Thoracic aorta (tissue), 2 donors: ENCODE measurements around the gene UCN. TPM values are rescaled to one million over a fixed set of nuclear protein-coding genes. Genes with fewer than 3 reads are reported as not detected.

ENCODE experiments used
- ATAC-seq: fragments of 150-250 bp; one replicate; pipeline ENCODE4 v1.8.0; 2017; ENCODE audit warnings: low read depth; ENCODE audit not compliant: insufficient number of reproducible peaks, low FRiP score
- DNase-seq: peaks from one replicate; pipeline ENCODE4 v3.0.0-alpha.2; 2020; ENCODE audit warnings: low spot score
- H3K27ac ChIP-seq, 2 donors: fragments of 200-600 bp; sonication (generic); 1 replicate in 1 of 2; 2 replicates in 1 of 2; pipeline ENCODE4 v1.5.1; 2016; ENCODE audit warnings: mild to moderate bottlenecking in 2 of 2, moderate library complexity in 2 of 2
- H3K27me3 ChIP-seq: fragments of 200-600 bp; sonication (generic); replicated peaks from 2 replicates; pipeline ENCODE4 v1.6.0; 2016; ENCODE audit warnings: mild to moderate bottlenecking; ENCODE audit not compliant: insufficient read depth
- H3K36me3 ChIP-seq: fragments of 200-600 bp; sonication (generic); one replicate; pipeline ENCODE4 v1.5.1; 2016
- H3K4me1 ChIP-seq, 2 donors: fragments of 200-600 bp; sonication (generic); 1 replicate in 1 of 2; 2 replicates in 1 of 2; pipeline versions ENCODE4 v1.5.1 to v1.6.0; 2016; ENCODE audit warnings: low read depth in 2 of 2, mild to moderate bottlenecking in 1 of 2; ENCODE audit not compliant: control insufficient read depth in 1 of 2
- H3K4me3 ChIP-seq: fragments of 200-600 bp; sonication (generic); 2 replicates; pipeline ENCODE4 v1.5.1; 2016; ENCODE audit warnings: mild to moderate bottlenecking
- H3K9me3 ChIP-seq: fragments of 200-600 bp; sonication (generic); 2 replicates; pipeline ENCODE4 v1.5.1; 2016
- CTCF ChIP-seq: fragments of 200-600 bp; sonication (generic); IDR thresholded peaks from one replicate; pipeline ENCODE4 v1.5.1; 2019; ENCODE audit warnings: antibody characterized with exemption
- total RNA-seq, 2 donors: library from RNA; depleted of rRNA; stranded (reverse); fragments of >200 nt; gene quantifications; one replicate each; pipeline versions ENCODE4 v1.1.0 to v1.2.3, GENCODE V29; 2016

The UCN gene
- total RNA-seq, 2 donors from 2014 or later = 1.8 TPM; not detected in 1

GRCh38 chr2:27284996-27285395 lies 23.2 kb downstream of the UCN start:
- DNase-seq = no peak
- no peak for TF ChIP-seq CTCF
- no peaks in the 10 kb centered on the region for H3K27me3 ChIP-seq
- no peak for ATAC-seq
- no peak overlapping the region for H3K27ac ChIP-seq
- H3K9me3 ChIP-seq = no peaks in the 10 kb centered on the region
- H3K4me1 ChIP-seq = peaks cover 0 to 3% of the 10 kb centered on the region in 2 donors
- H3K4me3 ChIP-seq = no peak overlapping the region
- H3K36me3 ChIP-seq = no peaks in the 10 kb centered on the region

- H3K27ac ChIP-seq = no peak overlapping the region
- no peaks in the 10 kb centered on the region for H3K27me3 ChIP-seq
- H3K36me3 ChIP-seq = no peaks in the 10 kb centered on the region
- no peaks in the 10 kb centered on the region for H3K9me3 ChIP-seq
- ATAC-seq (no peak), DNase-seq (no peak)
- TF ChIP-seq CTCF = no peak
- H3K4me1 ChIP-seq = peaks cover 0 to 3% of the 10 kb centered on the region in 2 donors
- H3K4me3 ChIP-seq = no peak overlapping the region
Measured at GRCh38 chr2:27282892-27283291, 25.4 kb downstream of the UCN start.

- Histone ChIP-seq H3K36me3 (no peaks in the 10 kb centered on the region), H3K27me3 (no peaks in the 10 kb centered on the region), H3K4me3 (no peak within 1 kb of the TSS), H3K4me1 (peaks cover 0 to 3% of the 10 kb centered on the region in 2 donors), H3K27ac (no peak within 1 kb of the TSS), H3K9me3 (no peaks in the 10 kb centered on the region)
- TF ChIP-seq CTCF = no peak
- DNase-seq (no peak), ATAC-seq (no peak)
Measured at GRCh38 chr2:27281855-27282559, 26.2 kb downstream of the UCN start, which contains the start of gene TRIM54. Gene TRIM54, plus strand, starts transcription at chr2:27282429. Its CDS starts 303 bp downstream, at chr2:27282732.

GRCh38 chr2:27281442-27281841 lies 26.8 kb downstream of the UCN start:
- no peaks in the 10 kb centered on the region for H3K9me3 ChIP-seq
- ATAC-seq = no peak
- H3K36me3 ChIP-seq = no peaks in the 10 kb centered on the region
- no peak for TF ChIP-seq CTCF
- no peak overlapping the region for H3K4me3 ChIP-seq
- H3K27me3 ChIP-seq = no peaks in the 10 kb centered on the region
- no peak for DNase-seq
- H3K27ac ChIP-seq = no peak overlapping the region
- peaks cover 0 to 3% of the 10 kb centered on the region in 2 donors for H3K4me1 ChIP-seq

GRCh38 chr2:27280826-27281225 lies 27.4 kb downstream of the UCN start:
- ATAC-seq (no peak), DNase-seq (no peak)
- Histone ChIP-seq H3K9me3 (no peaks in the 10 kb centered on the region), H3K27ac (no peak overlapping the region), H3K27me3 (no peaks in the 10 kb centered on the region), H3K36me3 (no peaks in the 10 kb centered on the region), H3K4me3 (no peak overlapping the region), H3K4me1 (peaks cover 0 to 3% of the 10 kb centered on the region in 2 donors)
- no peak for TF ChIP-seq CTCF
